GM23338 (cell line): ENCODE measurements around the gene CECR2. TPM values are rescaled to one million over a fixed set of nuclear protein-coding genes. Genes with fewer than 3 reads are reported as not detected.

ENCODE experiments used
- ATAC-seq: fragments of 200-7000 bp; cut with Tn5 transposase; 3 replicates; pipeline ENCODE4 v1.9.1; 2020
- DNase-seq: peaks from one replicate; pipeline ENCODE4 v3.0.0-alpha.2; 2015; ENCODE audit warnings: low spot score
- H2AFZ ChIP-seq: fragments of 200-600 bp; sonication (generic); 2 replicates; pipeline ENCODE4 v1.8.0; 2016; ENCODE audit warnings: antibody characterized with exemption, mild to moderate bottlenecking, moderate library complexity
- H3F3A ChIP-seq: fragments of 200-600 bp; sonication (generic); replicated peaks from 2 replicates; pipeline ENCODE4 v1.8.0; 2017; ENCODE audit warnings: antibody characterized with exemption, mixed run types, low read depth
- H3K27ac ChIP-seq: fragments of 200-600 bp; sonication (generic); 2 replicates; pipeline ENCODE4 v1.6.1; 2016; ENCODE audit warnings: low read depth
- H3K27me3 ChIP-seq: fragments of 200-600 bp; sonication (generic); 2 replicates; pipeline ENCODE4 v1.8.0; 2016; ENCODE audit warnings: mild to moderate bottlenecking, mixed run types, moderate library complexity; ENCODE audit not compliant: insufficient read depth
- H3K36me3 ChIP-seq: fragments of 200-600 bp; sonication (generic); 2 replicates; pipeline ENCODE4 v1.8.0; 2016; ENCODE audit warnings: mild to moderate bottlenecking; ENCODE audit not compliant: insufficient read depth
- H3K4me1 ChIP-seq: fragments of 200-600 bp; sonication (generic); 2 replicates; pipeline ENCODE4 v1.8.0; 2016; ENCODE audit warnings: mild to moderate bottlenecking, moderate library complexity; ENCODE audit not compliant: insufficient read depth
- H3K4me2 ChIP-seq: fragments of 200-600 bp; sonication (generic); 2 replicates; pipeline ENCODE4 v1.7.1; 2017; ENCODE audit warnings: mixed run types
- H3K4me3 ChIP-seq: fragments of 200-600 bp; sonication (generic); 2 replicates; pipeline ENCODE4 v1.6.1; 2016; ENCODE audit warnings: mixed run types
- H3K79me2 ChIP-seq: fragments of 200-600 bp; sonication (generic); replicated peaks from 2 replicates; pipeline ENCODE4 v1.8.0; 2017; ENCODE audit warnings: mild to moderate bottlenecking; ENCODE audit not compliant: insufficient read depth
- H3K9me2 ChIP-seq: fragments of 200-600 bp; sonication (generic); 2 replicates; pipeline ENCODE4 v1.8.0; 2017; ENCODE audit not compliant: insufficient read depth
- H4K20me1 ChIP-seq: fragments of 200-600 bp; sonication (generic); replicated peaks from 2 replicates; pipeline ENCODE4 v1.8.0; 2017; ENCODE audit warnings: mild to moderate bottlenecking; ENCODE audit not compliant: insufficient read depth
- H3K27ac Mint-ChIP-seq: 2 replicates; pipeline ENCODE4 v1.8.0; 2020; ENCODE audit warnings: inconsistent platforms, mild to moderate bottlenecking, moderate library complexity, mixed read lengths
- H3K27me3 Mint-ChIP-seq: 3 replicates; pipeline ENCODE4 v1.8.0; 2022; ENCODE audit warnings: low read depth, mild to moderate bottlenecking, moderate library complexity, mixed read lengths, inconsistent platforms; ENCODE audit not compliant: insufficient read depth, poor library complexity
- H3K36me3 Mint-ChIP-seq: 3 replicates; pipeline ENCODE4 v1.8.0; 2021; ENCODE audit warnings: low read depth, mild to moderate bottlenecking, inconsistent platforms, moderate library complexity, mixed read lengths
- H3K4me1 Mint-ChIP-seq: 3 replicates; pipeline ENCODE4 v1.8.0; 2020; ENCODE audit warnings: mild to moderate bottlenecking, inconsistent platforms, mixed read lengths
- H3K4me3 Mint-ChIP-seq: 3 replicates; pipeline ENCODE4 v1.8.0; 2021; ENCODE audit warnings: moderate library complexity, mild to moderate bottlenecking, inconsistent platforms, mixed read lengths
- H3K9me3 Mint-ChIP-seq: 3 replicates; pipeline ENCODE4 v1.8.0; 2020; ENCODE audit warnings: moderate library complexity, mild to moderate bottlenecking, inconsistent platforms, mixed read lengths
- ETS1 ChIP-seq: IDR thresholded peaks from 2 replicates; pipeline ENCODE4 v1.6.1; 2016; ENCODE audit warnings: antibody characterized with exemption
- EZH2phosphoT487 ChIP-seq: fragments of 200-600 bp; sonication (generic); IDR thresholded peaks from one replicate; pipeline ENCODE4 v1.8.1; 2018; ENCODE audit warnings: antibody characterized with exemption; ENCODE audit not compliant: unreplicated experiment
- JUNB ChIP-seq: IDR thresholded peaks from one replicate; pipeline ENCODE4 v1.6.1; 2016; ENCODE audit warnings: antibody characterized with exemption; ENCODE audit not compliant: unreplicated experiment
- POLR2AphosphoS5 ChIP-seq: IDR thresholded peaks from 2 replicates; pipeline ENCODE4 v1.6.1; 2016; ENCODE audit warnings: antibody characterized with exemption, low read depth
- STAT1 ChIP-seq: IDR thresholded peaks from one replicate; pipeline ENCODE4 v1.6.1; 2016; ENCODE audit warnings: antibody characterized with exemption; ENCODE audit not compliant: unreplicated experiment
- ZNF462 ChIP-seq: fragments of 250-450 bp; sonication (Bioruptor Pico); IDR thresholded peaks from 2 replicates; pipeline ENCODE4 v1.5.0; 2020; ENCODE audit warnings: mild to moderate bottlenecking, moderate library complexity
- polyA plus RNA-seq: library from polyadenylated mRNA; unstranded; fragments of >200 nt; fragmentation: Nextera tagmentation; extraction: Ambion mirVana; gene quantifications from 2 replicates; pipeline ENCODE4 v1.2.1, GENCODE V29; 2016
- total RNA-seq: library from RNA; depleted of rRNA; stranded (reverse); fragments of >200 nt; shearing (Covaris generic); gene quantifications from 2 replicates; pipeline ENCODE4 v1.2.3, GENCODE V29; 2014

Gene CECR2
- total and polyA plus RNA-seq, 2 experiments from 2014 or later, result 18.4 to 110 TPM

GRCh38 chr22:17566776-17567175 is 197.5 kb downstream of the CECR2 start (continued):
- TF ChIP-seq ETS1 (no peak), POLR2AphosphoS5 (no peak), EZH2phosphoT487 (no peak), JUNB (no peak)

GRCh38 chr22:17569971-17570511 is 200.8 kb downstream of the CECR2 start:
- Mint-ChIP-seq H3K36me3 (no peaks in the 10 kb centered on the region; the same call in none of the 3 replicates), H3K4me3 (no peak overlapping the region), H3K9me3 (no peaks in the 10 kb centered on the region), H3K4me1 (peaks cover 30% of the 10 kb centered on the region), H3K27ac (peak overlapping the region; percentile 74), H3K27me3 (peaks cover 33% of the 10 kb centered on the region)
- H3K79me2 ChIP-seq, result no peaks in the 10 kb centered on the region
- peaks cover 17% of the 10 kb centered on the region for H3K4me1 ChIP-seq
- peak overlapping the region; percentile 59 for H3K27ac ChIP-seq
- H2AFZ ChIP-seq, result no peak overlapping the region
- no peak overlapping the region for H3K4me3 ChIP-seq
- H3K9me2 ChIP-seq, result no peaks in the 10 kb centered on the region
- no peaks in the 10 kb centered on the region for H3K36me3 ChIP-seq
- H3K4me2 ChIP-seq, result peak overlapping the region; percentile 8; the same call in 1 of the 2 replicates
- peak; percentile 13 for ATAC-seq
- no peak for TF ChIP-seq ZNF462
- no peak for TF ChIP-seq STAT1
- no peak for TF ChIP-seq POLR2AphosphoS5
- DNase-seq, result no peak
- no peaks in the 10 kb centered on the region for H3K27me3 ChIP-seq
- H4K20me1 ChIP-seq, result no peaks in the 10 kb centered on the region
- H3F3A ChIP-seq, result peaks cover 4% of the 10 kb centered on the region; the same call in 1 of the 2 replicates
